ENCODE data around the gene EIF6.
"Not testable (repeated sequence)": the region's sequence is repeated elsewhere in the genome, so short reads cannot be mapped to it uniquely, and the experiment has no call there.

The EIF6 gene

DNA sequence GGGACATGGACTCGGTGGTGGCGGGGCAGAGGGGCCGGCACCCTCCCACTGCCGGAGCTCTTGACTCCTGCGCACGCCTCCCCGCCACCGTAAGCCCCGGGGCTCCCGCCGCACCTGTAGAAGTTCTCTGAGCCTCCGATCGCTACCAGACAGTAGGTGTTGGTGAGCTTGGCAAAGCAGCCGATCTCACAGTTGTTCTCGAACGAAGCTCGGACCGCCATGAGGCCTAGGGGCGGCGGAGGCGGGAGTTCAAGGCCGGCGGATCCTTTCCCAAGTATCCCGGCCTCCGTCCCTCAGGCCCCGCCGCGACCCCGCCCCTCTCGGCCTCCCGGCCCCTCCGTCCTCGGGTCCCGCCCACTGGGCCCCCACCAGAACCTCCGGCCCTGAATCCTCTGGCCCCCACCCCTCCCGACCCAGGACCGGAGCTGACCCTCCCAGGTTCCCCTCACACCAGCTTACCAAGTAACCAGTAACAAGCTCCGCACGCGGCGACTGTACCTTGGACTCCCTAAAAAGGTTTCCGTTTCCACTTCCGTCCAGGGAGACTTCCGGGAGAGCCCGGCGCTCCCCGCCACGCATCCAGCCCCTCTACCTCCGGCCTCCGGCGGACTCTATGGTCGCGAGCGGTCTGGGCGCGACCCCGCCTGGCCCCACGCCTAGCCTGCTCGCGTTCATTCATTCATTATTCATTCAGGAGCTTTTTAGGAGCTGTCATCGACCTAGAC is at the start of gene EIF6:
TSS of gene EIF6 (minus strand) at position 506 of the 725 bp plus-strand sequence. CDS start at position 221, 285 bp downstream.
- peak; percentile 83 for DNase-seq

DNA sequence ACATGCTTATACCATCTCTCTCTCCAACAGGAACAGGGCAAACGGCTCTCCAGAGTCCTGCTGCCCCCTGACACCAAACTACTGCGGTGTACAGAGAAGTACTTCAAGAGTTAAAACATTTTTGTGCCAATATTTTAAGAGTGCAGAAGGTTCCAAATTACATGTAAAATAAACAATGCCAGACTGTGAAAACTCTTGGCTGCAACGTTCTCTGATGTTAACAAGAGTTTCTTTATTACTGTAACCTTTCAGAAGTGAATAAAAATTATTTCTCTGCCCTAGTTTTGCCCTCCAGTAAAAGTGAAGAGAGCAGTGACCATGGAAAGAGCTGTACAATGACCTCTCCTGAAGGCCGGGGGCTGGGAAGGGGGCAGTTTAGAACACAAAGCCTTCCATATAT is 49.0 kb upstream of the EIF6 start:
- DNase-seq, result no peak

DNA sequence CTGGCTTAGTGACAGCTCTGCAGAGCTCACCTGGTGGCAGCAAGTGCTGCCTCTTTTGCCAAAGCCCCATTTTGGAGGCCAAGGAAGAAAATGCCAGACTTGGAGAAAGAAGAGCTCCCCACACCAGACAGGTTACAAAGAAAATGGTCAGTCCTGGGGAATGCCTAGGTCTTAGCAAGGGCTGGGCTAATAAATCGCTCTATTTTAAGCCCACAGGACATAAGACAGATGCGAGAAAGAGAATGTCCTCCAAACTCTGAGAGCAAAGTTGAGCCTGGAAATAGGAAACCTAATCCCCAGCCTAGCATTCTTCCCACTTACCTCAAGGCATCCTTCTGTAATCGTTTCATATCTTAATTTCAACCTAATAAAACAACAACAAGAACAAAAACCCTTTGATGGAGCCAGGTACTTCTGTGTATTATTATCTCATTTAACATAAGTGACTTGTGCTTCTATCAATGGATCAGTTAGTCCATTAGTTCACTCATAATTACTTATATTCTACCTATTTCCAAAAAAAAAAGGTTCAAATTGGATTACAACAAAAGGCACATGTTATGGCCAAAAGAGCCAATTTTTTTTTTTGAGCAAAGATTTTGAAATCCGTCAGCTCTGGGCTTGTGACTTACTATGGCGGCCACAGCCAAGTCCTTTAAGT is 48.1 kb upstream of the EIF6 start:
- DNase-seq, result no peak

DNA sequence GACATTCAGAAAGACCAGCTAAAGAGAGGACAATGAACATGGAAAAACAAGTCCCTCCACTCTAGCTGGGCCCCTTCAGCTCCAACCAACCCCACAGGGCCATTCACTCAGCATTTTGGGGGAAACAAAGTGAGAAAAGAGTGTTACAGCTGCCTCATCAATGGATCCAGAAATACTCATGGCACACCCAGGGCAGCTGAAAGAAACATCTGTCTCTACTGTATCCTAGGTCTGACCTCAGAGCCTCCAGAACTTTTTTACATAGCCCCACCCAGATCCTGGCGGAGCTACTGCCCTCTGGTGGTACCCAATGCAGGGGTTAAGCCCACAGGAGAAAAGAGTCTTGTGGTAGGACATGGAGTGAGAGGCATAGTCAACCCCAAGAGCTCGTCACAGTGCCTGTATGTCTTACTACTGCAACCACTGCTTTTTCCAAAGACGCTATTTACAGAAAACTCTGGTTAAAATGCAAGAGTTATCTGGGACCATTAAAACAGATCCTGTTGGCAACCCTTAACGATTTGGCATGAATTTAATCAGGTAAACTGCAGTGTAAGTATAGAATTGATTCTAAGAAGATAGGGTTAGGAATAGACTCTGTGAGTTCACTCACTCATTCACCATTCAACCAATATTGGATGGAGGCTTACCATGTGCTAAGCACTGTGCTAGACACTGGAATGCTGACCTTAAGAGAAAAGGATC is 45.0 kb upstream of the EIF6 start:
- DNase-seq, result peak; percentile 11

DNA sequence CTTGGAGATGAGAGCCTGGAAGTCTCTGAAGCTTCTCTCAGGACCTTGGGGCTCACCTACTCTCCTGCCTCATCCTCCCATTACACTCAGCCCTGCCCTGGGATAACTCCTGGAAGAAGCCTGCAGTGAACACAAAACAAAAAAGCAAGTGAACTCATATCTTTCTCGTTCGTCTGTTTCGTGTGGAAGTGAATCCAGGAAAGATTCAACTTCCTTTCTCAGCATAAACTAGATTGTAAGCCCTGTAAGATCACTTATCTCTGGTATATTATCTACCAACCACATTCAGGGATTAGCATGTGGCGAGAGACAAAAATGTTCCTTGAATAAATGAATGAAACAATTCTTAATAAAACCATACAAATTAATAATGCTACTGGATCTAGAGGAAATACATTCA is 44.1 kb upstream of the EIF6 start:
- DNase-seq, result no peak

DNA sequence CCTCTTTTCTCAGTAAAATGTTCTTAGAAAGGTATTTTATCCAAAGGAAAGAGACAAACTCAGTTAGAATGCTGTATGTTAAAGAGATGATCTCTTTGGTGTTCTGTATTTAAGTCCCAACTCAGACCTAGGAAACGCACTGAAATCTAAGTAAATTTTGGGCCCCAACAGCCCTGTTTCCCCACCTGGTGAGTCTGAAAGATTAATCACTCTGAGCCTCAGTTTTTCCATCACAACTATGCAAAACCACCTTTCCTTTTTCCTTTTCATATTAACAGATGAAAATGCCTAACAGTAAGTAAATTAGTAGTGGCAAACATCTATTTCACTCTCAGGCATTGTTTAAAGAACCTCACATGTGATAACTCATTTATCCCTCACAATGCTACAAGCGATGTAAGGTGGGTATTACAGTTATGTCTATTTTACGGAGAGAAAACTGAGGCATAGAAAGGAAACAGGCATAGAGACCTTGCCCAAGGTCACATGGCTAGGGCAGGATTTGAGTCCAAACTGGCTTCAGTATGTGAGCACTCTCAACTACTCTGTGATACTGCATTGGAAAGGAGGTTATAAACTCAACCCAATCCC is 43.6 kb upstream of the EIF6 start:
- DNase-seq, result no peak

DNA sequence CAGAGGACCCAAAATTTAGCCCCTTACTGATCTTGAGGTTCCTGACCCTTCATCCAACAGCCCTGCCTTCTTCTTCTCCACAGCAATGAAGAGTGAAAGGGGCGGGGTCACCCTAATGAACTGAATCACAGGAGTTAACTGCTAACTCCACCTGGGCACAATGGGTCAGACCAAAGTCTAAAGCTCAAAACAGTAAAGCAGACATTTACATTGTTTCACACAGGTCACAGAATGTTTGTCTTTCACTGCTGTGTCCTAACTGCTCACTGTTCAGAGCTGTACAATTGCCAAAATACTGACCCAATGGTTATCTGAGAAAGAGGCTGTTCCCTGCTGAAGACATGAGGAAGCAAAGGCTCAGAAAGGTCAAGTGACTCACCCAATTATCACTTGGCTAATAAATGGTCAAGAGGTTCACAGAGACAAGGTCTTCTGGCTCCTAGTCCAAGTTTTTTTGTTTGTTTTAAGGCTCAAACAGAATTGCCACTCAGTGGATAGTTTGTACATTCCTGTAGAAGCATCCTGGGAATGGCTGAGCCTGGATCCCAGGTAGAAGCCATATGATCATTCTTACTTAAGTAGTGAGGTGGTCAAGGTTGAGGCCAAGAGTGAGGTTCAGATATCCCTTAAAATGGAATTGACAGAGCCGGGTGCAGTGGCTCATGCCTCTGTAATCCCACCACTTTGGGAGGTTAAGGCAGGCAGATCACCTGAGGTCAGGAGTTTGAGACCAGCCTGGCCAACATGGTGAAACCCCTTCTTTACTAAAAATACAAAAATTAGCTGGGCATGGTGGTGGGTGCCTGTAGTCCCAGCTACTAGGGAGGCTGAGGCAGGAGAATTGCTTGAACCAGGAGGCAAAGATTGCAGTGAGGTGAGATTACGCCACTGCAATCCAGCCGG is 42.8 kb upstream of the EIF6 start:
- DNase-seq, result no peak

DNA sequence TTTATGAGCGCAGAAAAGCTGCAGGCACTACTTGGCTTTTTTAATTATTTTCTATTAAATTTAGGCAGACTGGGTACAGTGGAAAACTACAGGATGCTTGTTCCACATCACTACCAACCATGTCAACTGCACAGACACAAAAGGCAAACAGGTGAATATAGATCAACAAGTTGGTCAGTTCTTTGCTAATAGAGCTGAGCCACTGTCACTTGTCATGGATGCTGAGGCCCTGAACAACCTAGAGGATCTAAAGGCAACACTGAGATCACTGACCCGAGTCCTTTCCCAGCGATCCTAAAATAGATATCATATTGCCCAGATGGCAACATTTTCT is 42.1 kb upstream of the EIF6 start:
- DNase-seq, result no peak

DNA sequence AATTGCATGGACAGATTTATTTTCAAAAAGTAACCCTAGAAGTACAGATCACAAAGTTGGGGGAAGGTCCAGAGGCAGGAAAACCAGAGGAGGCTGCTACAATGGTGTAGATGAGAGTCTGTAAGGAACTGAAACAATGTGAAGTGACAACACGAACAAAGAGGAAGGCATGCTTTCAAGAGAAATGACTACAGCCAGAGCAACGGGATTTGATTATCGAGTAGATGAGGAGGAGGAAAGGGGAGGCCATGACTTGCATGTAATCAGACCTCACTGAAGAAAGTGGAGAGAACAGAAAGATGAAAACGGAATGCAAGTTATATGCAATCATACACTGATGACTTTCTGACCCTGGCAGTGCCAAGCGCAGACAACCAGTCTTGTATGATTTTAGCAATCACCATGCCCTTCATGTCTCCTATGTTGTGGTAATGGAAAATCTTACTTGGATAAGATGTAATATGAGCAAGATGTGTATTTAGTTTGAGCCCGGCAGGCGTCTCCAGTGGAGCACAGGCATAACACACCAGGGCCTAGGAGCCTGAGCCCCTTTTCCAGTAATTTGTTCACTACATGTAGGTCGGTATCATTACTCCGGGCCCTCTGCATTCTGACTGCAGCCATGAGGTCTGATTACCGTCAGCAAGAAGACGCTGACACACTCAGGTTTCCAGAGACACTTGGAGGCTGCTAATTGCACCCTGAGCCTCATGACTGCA is 41.6 kb upstream of the EIF6 start:
- no peak for DNase-seq

DNA sequence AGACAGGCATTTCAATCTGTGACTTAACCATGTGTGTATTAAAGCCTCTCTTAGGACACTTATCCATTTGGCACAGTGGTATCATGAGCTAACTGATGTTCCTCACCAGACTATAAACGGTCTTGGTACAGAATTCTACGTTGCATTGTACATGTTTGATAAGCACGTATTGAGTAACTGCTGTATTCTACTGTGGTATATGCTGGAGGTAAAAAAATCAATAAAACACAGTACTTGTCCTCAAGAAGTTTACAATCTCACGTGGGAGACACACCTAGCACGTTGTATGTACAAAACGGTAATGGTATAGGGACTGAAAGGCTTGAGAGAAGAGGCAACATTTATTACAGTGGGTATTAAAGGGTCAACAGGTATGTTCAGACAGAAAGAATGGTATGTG is 40.8 kb upstream of the EIF6 start:
- DNase-seq, result no peak

DNA sequence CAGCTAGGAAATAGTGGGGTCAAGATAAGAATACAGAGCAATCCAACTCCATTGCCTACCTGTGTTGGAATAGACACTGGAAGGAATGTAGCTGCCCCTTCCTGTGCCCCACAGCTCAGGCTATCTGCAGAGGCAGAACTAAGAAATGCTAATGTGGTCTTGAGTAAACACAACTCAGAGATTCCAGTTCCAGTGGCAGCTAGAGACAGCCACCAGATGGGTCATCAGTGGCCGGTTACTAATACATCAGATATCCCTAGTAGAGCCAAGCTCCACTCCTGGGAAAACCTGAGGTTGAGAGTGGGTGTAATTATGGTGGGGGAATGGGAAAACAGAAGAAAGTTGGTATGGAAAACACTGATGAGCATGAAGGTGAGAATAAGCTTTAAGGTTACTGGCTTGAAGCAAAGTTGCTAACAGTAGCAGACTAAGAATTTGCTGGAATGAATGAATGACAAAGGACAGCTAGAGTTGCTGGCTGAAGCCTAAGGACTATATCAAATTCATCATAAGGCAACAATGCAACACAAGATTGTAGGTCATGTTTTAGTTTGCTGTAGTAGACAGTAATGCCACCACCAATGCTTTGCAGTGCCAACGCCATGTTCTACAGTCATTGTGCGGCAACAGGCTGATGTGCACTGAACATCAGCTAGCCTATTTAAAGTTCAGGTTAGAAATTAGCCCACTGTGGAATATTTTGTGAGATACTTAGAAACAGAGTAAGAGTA is 36.0 kb upstream of the EIF6 start:
- DNase-seq, result no peak

DNA sequence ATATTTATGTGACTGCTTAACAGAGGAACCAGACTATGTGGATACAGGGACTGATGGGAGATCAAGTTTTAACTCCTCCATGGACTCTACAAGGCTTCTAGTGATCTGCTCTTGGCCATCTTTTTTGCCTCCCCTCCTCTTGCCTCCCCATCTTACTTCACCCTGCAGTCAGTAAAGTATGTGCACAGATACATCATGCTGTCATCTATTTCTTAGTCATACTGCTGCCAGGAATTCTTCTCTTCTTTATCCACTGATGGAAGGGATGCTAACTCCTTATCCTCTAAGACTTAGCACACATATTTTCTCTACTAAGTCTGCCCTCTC is 35.3 kb upstream of the EIF6 start:
- DNase-seq, result no peak

DNA sequence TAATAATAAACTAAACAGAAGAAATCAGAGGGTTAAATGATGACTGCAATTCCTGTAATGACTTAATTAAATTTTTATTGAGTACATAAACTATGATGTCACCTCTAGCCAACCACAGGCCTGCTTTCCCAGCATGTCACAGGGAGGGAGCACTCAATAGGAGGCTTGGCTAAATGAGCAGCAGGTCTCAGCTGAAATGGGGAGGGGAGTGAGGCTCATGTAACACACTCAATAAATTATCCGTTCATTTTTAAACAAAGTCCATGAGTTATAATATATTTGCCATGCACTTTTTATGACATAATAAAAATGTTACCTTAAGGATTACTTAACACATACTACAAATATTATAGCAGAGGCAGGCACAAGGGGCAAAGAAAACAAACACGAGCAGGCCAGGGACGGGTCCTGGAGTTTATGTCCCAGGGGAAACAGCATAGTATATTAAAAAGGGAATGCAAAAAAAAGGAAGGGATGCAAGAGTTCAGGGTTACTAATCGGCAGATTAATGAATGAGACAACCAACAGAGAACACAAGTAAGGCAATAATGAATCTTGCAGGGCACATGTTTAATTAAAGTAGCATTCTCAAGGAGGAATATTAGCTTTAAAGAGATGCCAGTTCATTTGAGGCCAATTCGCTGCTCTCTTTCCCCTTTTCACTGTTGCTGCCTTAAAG is 34.8 kb upstream of the EIF6 start:
- DNase-seq, result no peak

DNA sequence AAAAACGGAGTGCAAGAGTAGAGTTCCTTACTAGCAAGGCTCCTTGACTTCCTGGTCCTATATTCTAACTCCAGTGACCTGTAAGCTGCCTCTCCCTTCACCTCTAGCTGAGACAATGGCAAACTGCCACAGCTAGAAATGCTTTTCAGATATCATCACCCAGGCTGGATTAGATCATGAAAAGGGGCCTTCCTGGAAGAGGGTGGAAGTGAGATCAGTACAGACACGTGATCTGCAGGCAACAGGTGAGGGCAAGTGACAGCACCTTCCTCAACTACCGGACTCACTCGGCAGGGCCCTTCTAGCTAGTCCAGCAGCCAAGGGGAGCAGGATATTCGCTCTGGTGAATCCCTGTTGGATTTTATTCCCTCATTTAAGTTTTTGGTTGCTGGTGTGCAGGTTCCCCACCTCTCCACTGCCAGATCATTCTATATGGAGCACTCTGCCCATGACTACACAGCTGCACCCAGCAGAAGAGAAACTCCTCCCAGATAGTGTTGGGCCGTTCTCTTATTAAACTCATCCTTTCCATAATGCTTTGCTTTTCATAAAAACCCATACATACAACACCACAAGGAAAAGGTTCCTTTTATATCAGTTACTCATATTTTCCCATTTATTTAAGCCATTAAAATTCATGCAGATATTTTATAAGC is 34.1 kb upstream of the EIF6 start:
- no peak for DNase-seq

DNA sequence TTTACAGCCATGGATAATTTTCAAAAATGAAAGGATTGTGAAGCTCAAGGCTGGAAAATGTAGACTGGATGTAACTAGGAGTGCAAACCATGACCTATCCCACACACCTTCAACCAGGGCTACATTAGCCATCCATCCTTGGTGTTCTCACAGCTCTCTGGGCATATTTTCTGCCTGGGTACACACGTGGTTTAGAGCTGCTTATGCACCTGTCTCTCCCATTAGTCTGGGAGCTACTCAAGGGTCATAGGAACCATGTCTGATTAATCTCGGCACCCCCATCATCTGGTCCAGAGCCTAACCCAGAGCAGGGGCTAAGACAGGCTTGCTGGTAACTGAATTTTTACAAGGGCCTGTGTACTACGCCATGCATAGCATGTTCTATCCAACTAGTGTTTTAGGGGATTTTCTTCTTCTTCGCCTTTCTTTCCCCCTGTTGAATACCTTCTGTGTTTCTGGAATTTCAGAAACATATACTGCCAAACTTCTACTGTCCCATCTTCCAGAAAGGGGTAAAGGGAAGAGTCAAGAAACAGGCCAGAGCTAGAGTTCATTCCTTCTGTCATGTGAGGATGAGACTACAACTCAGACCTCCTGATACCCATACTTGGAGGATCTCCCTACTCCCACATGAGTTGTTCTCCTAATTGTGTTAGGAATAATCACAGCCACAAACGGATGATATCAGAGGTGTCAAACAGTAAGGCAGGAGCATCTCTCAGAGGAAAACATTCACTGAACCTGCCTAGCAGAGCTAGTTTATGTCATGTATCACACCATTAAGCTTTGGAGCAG is 33.0 kb upstream of the EIF6 start:
- DNase-seq, result no peak

DNA sequence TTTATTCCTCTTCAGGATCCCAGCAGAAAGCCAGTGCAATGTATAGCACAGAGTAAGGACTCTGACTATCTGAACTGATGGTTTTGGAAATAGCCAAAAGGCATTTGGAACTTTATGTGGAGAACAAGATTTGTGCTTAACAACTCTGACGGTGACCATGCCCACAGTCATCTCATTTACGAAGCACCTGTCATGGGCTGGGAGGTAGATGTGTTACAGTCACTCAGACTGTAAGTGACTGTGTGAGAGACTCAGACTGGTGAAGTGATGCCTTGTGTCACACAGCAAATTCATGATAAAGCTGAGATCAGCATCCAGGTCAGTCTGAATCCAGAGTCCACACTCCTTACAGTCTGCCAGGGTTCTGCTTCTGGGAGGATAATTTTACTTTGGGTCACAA is 31.5 kb upstream of the EIF6 start:
- no peak for DNase-seq

DNA sequence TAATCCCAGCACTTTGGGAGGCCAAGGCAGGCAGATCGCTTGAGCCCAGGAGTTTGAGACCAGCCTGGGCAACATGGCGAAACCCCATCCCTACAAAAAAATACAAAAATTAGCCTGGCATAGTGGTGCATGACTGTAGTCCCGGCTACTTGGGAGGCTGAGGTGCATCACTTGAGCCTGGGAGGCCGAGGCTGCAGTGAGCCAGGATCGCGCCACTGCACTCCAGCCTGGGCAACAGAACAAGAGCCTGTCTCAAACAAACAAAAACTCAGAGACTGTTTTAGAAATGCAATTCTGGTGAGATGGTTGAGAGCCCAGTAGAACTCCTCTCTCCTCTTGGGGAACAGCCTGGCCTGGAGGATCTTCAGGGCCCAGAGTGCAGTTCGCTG is 31.1 kb upstream of the EIF6 start:
- DNase-seq, result not testable (repeated sequence)

DNA sequence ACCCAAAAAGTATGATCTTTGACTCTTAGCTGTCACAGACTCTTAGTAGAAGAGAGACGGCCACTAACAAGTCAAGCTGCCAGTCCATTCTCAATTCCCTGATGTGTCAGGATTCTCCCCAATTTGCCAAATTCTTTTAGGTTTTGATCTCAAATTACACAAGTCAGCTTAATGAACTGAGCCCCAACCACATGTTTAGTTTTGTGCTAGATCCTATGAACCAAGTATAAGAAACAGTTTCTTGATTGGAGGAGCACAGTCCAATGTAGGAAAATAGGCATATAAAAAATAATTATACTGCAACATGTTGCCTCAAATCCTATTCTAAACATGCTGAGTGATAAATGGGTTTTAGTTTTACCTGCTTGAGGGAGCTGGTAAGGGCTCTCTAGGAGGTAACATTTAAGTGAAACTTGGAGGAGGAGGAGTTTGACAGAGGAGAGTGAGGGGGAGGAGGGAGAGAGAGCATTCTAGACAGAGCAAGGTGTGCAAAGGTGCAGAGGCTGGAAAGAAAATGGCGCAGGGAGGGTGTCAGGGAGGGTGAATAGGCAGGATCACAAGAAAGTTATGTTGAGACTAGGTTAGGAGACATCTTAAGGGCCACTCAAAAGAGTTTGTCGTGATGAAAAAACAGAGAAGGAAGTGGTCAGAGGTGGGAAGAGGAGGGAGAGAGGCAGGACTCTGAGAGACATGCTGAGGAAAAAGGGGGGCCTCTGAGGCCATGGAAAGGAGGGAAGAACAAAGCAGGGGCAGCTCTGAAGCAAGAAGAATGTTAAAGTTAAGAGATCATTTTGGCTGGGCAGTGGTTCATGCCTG is 30.5 kb upstream of the EIF6 start:
- DNase-seq, result no peak

DNA sequence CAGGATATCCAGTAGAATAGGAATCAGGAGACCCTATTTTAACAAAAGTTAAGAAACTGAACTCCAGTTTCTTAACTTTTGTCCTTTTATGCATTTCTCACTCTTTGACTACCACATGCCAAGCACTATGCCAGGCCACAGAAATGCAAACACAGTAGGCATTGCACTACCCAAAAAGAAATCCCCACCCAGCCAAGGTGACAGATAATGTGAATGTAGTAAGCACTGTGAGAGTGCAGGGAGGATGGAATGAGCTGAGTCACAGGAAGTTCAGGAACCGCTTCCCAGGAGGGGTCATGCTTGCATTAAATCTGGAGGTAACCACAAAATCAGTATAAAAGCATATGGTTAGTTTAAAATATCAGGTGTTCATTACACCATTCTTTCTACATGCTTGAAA is 27.7 kb upstream of the EIF6 start:
- DNase-seq, result no peak
